GM18519 (cell line): ENCODE measurements around the gene ATP9B.
A peak's percentile ranks its signal among the peaks of the same experiment; 100 is the strongest.

Experiments
- ATAC-seq: cut with Tn5 transposase; IDR thresholded peaks from one replicate; pipeline ENCODE4 v1.9.1; 2021; ENCODE audit warnings: mild to moderate bottlenecking, moderate library complexity; ENCODE audit not compliant: unreplicated experiment, low FRiP score

Gene ATP9B

DNA sequence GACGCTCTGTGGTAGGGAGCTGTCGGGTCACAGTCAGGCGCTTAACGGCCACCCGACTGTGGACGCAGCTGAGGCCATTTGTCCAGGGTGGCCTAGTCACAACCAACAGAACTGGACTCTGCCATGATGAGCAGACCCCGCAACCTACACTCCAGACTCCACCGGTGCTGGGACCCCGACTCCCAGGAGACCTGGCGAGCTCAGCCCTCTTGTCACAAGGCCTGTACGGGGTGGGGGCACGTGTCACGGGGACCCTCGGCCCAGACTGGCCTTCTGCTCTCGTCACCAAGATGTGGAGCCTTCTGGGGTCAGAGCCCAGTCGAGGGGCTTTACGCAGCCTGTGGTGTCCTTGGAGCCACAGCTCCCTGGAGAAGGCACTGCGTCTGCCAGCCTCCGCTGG lies 349.0 kb downstream of the ATP9B start:
- no peak for ATAC-seq

- ATAC-seq = no peak
Measured at GRCh38 chr18:79418642-79419041, 349.4 kb downstream of the ATP9B start.

- ATAC-seq = no peak
Measured at GRCh38 chr18:79420033-79420745, 351.0 kb downstream of the ATP9B start.

DNA sequence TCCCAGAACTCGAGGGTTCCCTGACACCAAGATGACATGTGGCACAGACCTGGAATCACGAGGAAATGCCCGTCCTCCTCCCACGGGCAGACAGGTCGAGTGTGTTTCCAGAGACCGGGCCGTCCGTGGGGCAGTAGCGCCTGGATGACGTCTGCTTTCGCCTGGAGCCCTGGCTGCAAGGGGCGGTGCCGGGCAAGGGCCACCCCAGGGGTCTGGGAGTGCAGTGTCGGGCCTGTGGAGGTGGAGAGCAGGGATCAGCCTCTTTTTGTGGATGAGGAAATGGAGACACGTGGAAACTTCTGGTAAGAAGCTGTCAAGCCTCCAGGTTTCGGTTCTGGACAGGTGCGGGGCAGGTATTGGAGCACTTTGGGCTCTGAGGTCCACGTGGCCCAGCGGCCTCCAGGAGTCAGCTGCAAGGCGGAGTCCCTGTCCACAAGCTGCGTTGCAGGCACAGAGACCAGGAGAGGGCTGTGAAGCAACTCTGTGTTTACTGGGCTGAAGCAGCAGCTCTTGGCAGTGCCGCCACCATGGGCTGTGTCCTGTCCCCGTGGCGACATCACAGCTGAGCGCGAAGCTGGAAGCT lies 352.2 kb downstream of the ATP9B start:
- ATAC-seq = no peak

DNA sequence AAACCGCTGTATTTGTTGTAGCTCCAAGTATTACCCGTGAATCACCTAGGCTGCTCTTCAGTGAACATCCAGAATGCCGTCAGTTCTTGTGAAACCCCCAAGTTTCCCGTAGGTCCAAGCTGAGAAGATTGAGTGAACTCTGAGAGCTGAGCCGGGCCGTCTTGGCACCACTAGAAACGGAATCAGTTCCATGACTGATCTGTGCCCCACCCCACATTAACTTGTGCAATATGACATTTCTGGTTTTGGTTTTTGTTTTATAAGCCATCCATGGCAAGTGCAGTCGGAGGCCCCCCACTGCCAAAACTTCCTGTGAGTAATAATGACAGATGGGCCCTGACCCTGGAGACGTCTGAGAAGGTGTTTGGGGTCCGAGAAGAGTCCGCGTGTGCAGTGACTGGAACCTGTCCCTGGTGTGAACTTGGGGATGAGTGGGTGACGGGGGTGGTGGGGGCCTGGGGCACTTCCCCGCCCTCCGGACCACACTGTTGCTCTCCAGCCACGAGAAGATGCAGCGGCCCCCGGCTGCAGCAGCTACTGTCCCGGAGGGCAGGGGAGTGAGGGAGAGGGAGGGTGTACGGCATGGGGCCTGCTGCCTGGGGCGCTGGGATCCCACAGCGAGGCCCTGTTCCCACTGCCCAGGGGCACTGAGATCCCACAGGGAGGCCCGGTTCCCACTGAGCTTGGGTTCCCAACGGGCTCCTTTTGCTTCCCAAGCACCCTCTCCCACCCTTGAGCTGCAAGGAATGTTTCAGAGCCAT lies 353.0 kb downstream of the ATP9B start:
- ATAC-seq = peak; percentile 68

DNA sequence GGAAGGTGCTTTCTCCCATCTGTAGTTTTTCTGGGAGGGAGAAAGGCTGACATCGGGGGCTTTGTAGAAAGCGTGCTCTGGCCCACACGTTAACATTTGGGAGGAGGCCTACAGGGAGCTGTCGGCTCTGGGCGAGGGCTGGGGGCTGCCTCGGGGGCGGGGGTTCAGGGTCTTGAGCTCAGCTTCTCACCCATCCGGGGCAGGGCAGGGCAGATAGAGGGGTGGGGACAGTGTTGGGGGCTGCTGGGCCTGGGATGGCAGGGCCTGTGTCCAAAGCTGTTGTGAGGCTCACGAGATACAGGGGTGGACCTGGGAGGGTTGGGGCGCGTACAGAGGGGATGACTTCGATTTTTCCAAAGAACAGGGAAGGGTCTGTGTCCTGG lies 353.6 kb downstream of the ATP9B start:
- ATAC-seq = no peak

- no peak for ATAC-seq
Measured at GRCh38 chr18:79423211-79424007, 354.2 kb downstream of the ATP9B start.

- no peak for ATAC-seq
Measured at GRCh38 chr18:79424008-79424565, 354.9 kb downstream of the ATP9B start.

DNA sequence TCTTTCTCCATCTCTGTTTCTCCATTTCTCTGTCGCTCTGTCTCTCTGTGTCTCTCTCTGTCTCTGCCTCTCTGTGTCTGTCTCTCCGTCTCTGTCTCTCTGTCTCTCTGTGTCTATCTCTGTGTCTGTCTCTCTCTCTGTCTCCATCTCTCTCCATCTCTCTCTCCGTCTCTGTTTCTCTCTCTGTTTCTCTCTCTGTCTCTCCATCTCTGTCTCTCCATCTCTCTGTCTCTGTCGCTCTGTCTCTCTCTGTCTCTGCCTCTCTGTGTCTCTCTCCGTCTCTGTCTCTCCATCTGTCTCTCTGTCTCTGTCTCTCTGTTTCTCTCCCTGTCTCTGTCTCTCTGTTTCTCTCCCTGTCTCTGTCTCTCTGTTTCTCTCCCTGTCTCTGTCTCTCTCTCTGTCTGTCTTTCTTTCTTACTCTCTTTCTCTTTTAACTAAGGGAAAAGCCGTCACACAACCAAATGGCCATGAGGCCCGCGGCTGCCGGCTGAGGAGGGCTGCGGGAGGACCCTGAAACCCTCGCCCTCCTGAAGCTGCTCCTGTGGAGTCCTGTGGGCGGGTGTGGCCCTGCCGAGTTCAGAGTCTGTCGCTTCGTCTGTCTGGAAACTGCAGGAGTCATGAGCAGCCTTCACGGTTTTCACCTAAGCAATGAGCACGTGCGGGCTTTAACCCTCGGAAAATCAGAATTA lies 355.8 kb downstream of the ATP9B start:
- ATAC-seq = no peak

- ATAC-seq = no peak
Measured at GRCh38 chr18:79425569-79425886, 356.3 kb downstream of the ATP9B start.

- no peak for ATAC-seq
Measured at GRCh38 chr18:79426376-79427300, 357.4 kb downstream of the ATP9B start.

DNA sequence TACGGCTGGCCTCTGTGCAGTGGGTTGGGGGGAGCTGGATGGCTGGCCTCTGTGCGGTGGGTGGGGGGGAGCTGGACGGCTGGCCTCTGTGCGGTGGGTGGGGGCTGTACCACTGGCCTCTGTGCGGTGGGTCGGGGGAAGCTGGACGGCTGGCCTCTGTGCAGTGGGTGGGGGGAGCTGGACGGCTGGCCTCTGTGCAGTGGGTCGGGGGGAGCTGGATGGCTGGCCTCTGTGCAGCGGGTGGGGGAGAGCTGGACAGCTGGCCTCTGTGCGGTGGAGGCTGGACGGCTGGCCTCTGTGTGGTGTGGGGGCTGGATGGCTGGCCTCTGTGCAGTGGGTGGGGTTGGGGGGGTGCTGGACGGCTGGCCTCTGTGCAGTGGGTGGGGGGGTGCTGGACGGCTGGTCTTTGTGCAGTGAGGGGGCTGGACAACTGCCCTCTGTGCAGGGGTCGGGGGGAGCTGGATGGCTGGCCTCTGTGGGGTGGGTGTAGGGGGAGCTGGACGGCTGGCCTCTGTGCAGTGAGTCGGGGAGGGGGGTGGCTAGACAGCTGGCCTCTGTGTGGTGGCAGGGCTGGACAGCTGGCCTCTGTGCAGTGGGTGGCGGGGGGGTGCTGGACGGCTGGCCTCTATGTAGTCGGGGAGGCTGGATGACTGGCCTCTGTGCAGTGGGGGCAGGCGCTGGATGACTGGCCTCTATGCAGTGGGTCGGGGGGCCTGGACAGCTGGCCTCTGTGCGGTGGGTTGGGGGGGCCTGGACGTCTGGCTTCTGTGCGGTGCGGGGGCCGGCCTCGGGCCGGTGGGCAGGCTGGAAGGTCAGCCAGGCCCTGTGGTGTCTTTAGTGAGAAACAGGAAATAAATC lies 358.4 kb downstream of the ATP9B start:
- ATAC-seq = no peak
